ENCODE results near the gene MMP28. TPM values are rescaled to one million over a fixed set of nuclear protein-coding genes. Genes with fewer than 3 reads are reported as not detected.
A peak's percentile ranks its signal among the peaks of the same experiment; 100 is the strongest.

Gene MMP28
- polyA plus RNA-seq, 5 donors = 7.6 to 10.5 (median 8.8) TPM

- DNase-seq = peak; percentile 42 to 49
Measured at GRCh38 chr17:35801583-35802224, 6.3 kb upstream of the MMP28 start.

- DNase-seq = no peak
Measured at GRCh38 chr17:35799942-35800341, 4.5 kb upstream of the MMP28 start.

- DNase-seq = no peak
Measured at GRCh38 chr17:35797918-35798317, 2.5 kb upstream of the MMP28 start.

- no peak for DNase-seq
Measured at GRCh38 chr17:35797370-35797769, 1.9 kb upstream of the MMP28 start.

- DNase-seq = no peak
Measured at GRCh38 chr17:35796942-35797341, 1.5 kb upstream of the MMP28 start.

- no peak for DNase-seq
Measured at GRCh38 chr17:35795871-35796265, 427 bp upstream of the MMP28 start.

GRCh38 chr17:35793257-35793656, 2.2 kb downstream of the MMP28 start:
- DNase-seq = no peak

- DNase-seq = no peak
Measured at GRCh38 chr17:35791681-35792350, 3.6 kb downstream of the MMP28 start.

GRCh38 chr17:35790841-35791240, 4.6 kb downstream of the MMP28 start:
- DNase-seq = no peak

- DNase-seq = no peak
Measured at GRCh38 chr17:35788477-35789368, 6.7 kb downstream of the MMP28 start.

GRCh38 chr17:35786941-35787432, 8.5 kb downstream of the MMP28 start:
- DNase-seq = no peak

- DNase-seq = no peak
Measured at GRCh38 chr17:35784895-35785294, 10.5 kb downstream of the MMP28 start.

GRCh38 chr17:35780950-35781349, 14.5 kb downstream of the MMP28 start:
- no peak for DNase-seq

- DNase-seq = no peak
Measured at GRCh38 chr17:35778641-35779196, 16.7 kb downstream of the MMP28 start.

GRCh38 chr17:35775583-35775982, 19.9 kb downstream of the MMP28 start:
- no peak for DNase-seq

- DNase-seq = no peak
Measured at GRCh38 chr17:35775039-35775438, 20.4 kb downstream of the MMP28 start.

- peak; percentile 41 to 48 for DNase-seq
Measured at GRCh38 chr17:35774499-35774898, 20.9 kb downstream of the MMP28 start.

- no peak for DNase-seq
Measured at GRCh38 chr17:35773679-35774425, 21.6 kb downstream of the MMP28 start.

GRCh38 chr17:35773129-35773528, 22.3 kb downstream of the MMP28 start:
- no peak for DNase-seq

GRCh38 chr17:35769895-35770486, 25.4 kb downstream of the MMP28 start:
- no peak for DNase-seq

GRCh38 chr17:35768797-35769196, 26.6 kb downstream of the MMP28 start:
- no peak for DNase-seq

Measured in right lung (tissue), 5 donors.